HG03460 (cell line): Measurements from ENCODE around the gene YRDC.

ENCODE experiments used
- ATAC-seq: cut with Tn5 transposase; IDR thresholded peaks from one replicate; pipeline ENCODE4 v1.9.1; 2021; ENCODE audit not compliant: unreplicated experiment

Gene YRDC

DNA sequence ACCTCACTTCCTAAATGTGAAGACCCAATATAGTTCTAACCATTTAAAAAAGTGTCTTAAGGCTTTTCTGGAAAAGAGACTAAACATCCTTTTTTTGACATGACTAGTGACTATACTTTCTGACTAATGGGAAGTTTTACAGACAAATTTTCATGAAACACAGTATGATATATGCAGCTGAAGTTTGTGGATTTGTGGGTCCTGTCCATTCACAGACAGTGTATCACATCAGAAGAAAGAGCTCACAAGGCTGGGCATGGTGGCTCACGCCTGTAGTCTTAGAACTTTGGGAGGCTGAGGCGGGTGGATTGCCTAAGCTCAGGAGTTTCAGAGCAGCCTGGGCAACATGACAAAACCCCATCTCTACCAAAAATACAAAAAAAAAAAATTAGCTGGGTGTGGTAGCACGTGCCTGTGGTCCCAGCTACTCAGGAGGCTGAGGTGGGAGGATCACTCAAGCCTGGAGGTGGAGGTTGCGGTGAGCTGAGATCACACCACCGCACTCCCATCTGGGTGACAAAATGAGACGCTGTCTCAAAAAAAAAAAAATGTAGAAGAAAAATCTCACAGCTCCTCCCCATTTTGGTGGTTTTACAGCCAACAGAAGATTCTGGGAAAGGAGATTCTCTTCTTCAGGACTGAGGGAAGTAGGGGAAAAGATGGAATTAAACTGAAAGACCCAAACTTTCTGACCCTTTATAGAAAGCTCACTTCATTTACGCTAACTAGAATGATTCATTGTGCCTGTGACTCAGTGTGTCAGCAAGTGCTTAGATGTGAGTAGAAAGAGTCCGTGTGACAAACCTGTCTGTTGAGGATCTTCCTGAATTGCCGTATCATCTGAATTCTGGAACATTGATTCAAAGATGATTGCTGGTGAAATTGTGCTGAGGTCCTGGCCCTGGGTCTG is 15.2 kb upstream of the YRDC start:
- no peak for ATAC-seq

DNA sequence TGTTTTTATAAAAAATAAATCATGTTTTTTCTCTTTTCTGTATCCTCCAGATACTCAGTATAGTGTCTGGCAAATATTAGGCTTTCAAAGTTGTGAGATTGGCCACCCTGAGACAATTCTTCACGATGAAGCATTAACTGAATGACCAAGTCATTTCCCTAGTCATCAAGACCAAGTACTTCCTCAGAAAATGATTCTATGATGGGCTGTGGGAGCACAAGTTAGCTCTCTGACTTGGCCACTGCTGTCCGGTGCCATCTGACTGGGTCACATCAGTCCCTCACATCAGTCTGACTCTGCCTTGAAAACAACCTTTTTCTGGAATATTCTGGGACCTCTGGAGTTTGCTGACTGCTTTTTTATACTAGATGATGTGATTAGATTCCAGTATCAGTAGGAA is 13.5 kb upstream of the YRDC start:
- ATAC-seq = no peak

DNA sequence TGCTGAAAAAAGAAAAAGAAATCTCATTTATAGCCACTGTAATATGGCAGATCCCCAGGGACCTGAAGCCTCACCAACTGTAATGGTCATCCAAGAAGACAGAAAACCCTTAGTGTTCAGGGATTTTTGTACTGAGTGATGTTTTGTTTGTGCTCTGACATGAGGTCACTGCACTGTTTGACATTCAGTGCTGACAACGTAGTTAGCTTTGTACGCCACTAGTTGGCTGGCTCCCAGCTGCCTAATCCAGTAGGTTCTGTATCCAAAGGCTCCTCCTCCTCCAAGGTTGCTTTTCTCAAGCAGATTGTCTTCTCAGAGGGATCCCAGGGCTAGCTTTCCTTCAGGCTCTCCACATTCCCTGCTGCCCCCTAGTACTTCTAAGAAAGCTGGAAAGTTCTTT is 9.5 kb upstream of the YRDC start:
- ATAC-seq = no peak

DNA sequence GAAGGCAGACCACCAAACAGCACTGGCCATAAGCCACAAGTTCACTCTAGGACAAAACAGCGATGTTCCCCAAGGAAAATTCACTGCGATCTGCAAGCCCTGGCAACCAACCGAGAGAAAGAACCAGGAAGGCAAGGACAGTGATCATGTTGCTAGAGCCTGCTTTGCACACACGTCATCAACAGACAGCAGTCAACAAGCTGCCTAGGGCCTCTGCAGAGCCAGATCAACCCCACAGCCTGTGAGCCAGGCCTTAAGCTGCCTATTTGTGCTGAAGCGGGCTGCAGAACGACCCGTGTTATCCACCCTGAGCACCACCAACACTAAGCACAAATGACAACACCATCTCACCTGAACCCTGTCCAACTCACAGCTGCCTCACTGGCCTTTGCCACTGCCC is 6.2 kb upstream of the YRDC start:
- ATAC-seq = no peak

DNA sequence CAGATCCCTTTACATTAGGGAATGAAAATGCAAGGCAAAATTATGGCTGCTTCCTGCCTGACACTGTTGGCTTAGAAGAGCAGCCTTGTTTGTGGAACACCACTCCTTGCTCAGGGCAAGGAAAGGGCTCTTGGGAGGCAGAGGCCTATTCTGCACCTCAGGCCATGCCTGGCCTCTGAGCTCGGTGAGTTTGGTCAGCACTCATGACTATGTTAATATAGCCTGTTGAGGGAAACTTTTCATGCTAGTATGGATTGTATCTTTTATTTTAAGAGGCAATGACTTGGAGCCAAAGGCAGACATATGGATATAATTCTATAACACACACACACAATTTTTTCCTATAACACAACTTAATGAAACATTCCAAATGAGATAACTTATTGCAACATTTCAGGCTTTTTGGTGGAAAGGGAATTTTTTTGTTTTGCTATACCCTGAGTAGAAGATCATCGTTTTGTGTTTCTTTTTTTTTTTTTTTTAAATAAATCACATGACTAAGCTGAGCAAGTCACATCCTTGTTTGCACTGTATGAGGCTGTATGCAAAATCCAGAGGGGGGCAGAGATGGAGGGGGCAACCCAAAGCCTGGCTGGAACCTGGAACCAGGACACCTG is 5.6 kb upstream of the YRDC start:
- no peak for ATAC-seq

DNA sequence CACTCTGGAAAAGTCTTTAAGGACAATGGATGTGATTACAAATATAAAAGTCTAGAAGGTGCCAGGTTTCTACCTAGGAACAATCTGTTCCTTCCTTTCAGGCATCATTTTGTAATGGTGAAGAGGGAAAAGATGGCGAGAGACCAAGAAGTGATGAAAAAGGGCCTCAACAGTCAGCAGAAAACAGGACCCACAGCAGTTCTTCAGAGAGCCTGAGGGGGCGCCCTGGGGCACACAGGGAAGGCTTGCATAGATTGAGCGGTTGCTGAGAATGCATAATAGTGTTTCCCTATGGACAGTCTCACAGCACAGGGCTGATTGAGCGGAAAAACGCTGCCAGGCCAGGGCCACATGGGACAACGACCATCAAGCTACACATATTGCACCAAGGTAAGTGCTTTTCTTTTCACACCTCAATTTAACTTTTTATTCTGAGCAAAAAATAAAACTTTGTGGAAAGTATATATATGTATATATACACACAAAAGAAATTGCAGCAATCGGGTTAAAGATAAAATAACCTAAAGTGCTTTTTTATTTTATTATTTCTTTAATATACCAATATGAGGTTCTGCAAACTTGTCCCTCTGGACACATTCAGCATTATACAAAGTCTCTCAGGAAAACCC is 3.1 kb upstream of the YRDC start:
- no peak for ATAC-seq

DNA sequence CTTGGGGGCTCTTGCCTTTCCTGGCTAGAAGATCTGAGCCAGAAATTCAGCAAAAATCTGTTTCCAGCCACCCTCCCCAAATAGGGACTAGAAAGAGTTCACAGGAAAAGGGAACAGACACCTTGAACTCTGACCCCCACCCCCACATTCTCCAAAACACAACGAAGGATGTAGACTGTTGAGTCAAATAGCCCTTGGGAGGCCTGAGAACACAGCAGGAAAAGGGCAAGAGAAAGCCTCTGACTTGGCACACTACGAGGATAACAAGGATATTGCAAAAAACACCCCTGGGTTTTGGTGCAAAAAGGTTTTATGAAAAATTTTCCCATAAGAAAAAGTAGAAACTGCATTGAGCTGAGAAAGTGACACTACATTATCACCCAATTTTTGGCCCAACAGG is 1.9 kb upstream of the YRDC start:
- no peak for ATAC-seq

DNA sequence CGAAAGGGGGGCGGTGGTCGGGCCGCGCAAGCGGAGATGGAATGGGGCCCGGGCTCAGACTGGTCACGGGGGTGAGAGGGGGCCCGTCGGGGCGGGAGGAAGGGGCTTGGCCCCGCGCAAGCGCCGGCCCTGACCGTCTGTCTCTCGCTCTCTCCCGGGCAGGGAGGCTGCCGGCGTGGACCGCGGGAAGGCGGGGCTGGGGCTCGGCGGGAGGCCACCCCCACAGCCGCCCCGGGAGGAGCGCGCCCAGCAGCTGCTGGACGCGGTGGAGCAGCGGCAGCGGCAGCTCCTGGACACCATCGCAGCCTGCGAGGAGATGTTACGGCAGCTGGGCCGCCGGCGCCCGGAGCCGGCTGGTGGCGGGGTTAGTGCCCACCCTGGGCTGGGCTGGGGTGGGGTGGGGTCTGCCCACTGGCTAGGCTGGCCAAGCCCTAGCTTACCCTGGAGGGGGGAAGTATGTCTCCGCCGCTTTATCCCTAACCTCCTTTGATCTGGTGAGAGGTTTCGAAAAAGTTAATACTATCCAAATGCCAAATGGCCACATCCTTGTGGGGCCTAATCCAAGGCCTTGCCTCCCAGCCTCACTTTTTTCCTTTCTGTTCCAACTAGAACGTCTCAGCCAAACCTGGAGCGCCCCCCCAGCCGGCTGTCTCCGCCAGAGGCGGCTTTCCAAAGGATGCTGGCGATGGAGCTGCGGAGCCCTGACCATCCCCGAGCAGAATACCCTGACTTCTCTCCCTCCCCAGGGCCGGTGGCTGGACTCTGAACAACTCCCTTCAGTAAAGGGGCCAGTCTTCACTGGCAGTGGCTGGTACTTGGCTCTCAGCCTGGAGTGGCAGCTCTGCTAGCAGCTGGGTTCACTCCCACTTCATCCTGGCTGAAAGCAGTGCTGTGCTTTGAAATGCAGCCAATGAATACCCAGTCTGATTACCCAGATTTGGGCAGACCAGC is 636 bp upstream of the YRDC start:
- ATAC-seq = peak; percentile 30

DNA sequence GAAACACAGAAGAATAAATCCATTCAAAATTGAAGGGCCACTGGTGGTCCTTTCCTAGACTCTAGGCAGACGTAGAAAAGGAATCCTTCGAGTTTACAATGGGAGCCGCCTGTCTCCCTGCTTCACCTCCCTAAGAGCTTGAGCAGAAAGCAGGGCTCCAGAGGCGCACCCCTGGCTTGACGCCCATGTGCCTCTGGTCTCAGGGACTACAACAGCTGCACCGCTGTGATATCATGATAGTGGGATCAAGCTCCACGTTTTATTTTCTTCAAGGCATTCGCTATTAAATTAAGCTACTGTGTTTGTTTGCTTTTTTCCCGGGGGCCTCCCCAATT is 821 bp downstream of the YRDC start:
- no peak for ATAC-seq

DNA sequence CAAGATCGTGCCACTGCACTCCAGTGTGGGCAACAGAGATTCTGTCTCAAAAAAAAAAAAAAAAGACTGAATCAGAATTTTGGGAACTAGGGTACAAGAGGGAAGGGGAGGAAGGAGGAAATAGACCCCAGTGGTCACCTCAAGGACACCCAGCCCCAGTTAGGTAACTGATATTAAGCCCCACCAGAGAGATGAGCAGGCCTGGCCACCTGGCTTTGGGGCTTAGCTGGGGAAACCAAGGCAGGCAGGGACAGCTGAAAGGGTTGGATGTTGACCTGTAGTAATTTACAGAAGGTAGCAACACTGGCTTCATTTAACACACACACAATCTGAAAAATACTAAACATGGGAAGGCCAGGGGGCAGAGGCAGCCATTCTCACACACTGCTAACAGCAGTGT is 5.6 kb downstream of the YRDC start:
- no peak for ATAC-seq

DNA sequence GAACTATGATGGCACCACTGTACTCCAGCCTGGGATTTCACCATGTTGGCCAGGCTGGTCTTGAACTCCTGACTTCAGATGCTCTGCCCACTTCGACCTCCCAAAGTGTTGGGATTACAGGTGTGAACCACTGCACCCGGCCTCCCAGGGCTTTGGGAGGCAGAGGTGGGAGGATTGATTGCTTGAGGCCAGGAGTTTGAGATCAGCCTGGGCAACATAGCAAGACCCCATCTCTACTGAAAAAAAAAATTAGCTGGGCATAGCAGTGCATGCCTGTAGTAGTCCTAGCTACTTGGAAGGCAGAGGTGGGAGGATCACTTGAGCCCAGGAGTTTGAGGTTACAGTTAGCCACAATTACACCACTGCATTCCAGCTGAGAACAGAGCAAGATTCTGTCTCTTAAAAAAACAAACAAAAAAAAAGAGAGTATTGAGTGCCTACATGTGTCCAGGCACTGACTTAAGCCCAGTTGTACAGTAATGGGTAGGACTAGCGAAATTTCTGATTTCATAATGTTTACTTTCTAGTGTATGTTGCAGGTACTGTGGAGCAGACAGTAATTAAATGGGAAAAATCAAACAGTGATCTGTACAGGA is 10.2 kb downstream of the YRDC start:
- no peak for ATAC-seq

DNA sequence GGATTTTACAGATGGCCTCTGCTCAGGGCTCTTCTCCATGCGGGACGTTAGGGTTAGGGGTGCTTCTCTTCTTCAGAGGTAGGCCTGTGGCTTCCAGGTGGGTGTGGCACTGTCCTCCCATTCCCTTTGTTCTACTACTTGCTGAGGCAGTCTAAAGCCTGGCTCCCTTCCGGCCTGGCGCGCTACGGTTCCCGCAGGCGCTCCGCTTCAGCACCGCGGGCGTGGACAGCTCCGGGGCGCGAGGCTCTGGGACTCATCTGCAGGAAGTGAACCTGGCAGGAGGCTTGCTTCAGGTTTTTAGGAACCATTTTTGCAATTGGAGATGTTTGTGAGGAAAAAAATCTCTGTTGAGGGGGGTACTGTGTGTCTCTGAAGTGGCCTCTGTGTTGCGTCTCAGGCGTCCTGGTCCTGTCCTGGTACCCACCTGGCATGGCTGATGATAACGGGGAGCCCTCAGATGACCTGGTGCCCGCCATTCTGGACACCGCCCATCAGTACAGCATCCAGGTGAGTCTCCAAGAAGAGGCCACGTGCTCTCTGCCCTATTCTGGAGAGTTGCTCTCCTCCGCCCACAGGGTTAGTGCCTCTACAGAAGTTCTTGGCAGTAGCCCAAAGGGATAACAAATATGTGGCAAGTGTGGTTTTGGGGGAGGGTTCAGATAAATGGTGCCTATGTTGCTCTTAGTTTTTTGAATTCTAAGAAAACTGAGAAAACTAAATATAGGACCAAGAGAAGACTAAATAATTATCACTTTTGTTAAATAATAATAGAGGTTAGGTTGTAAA is 12.5 kb downstream of the YRDC start:
- ATAC-seq = no peak

DNA sequence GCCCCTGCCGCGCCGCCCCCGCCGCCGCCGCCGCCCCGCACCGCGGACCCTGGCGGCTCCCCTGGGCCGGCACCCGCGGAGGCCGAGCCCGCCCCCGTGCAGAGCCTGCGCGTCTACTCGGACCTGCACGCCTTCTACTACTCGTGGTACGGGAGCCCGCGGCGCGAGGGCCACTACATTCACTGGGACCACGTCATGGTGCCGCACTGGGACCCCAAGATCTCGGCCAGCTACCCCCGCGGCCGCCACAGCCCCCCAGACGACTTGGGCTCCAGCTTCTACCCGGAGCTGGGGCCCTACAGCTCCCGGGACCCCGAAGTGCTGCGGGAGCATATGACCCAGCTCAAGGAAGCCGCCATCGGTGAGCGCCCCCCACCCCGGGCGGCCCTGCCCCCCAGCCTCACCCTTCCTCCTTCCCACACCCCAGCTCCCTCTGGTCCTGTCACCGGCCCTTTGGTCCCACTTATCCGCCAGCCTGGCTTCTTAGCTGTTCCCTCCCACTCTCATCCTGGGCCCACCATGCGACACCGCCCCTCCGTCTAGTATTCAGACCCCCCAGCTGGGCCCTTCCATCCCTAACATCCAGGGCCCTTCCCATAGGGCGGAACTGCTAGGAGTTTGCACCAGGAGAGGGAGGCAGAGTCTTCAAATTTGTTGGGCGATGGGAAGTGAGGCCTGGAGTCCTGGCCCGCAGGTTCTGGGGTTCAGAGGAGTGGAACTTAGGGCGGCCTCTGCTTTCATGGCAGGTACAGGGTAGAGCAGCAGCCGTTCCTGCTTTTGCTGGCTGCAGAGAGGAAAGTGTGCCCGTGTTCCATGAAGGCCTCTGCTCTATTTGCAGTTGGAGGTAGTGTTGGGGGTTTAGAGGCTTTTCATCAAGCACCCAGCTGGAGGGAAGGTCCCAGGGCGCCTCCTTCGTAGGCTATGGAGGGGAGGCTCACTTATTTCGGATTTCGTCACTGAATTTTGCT is 13.4 kb downstream of the YRDC start:
- no peak for ATAC-seq

DNA sequence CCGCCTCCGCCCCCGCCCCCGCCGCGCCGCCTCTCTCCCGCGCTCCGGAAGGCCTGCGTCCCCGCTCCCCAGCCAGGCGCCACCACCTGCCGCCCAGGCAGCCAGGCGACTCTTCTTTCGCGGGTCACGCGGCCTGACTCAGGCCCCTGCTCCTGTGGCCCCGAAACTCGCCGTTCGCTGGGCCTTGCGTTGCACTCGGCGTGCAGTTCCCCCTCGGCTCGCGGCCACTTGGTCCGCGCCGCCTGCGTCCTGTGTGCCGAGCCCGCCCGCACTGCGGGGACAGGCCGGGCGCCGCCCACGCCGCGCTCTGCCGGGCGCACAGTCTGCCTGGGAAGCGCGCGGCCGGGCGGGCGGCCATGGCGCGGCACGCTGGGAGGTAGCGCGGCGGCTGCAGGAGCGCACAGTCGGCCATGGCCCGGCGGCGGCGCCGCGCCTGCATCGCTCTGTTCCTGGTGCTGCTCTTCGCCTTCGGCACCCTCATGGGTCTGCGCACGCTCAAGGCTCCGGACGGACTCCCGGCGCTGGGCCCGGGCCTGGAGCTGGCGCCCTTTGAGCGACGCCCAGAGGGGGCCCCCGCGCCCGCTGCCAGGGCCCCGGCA is 14.1 kb downstream of the YRDC start, which contains the start of gene MANEAL:
TSS of gene MANEAL (plus strand) at position 75 of the 599 bp plus-strand sequence. CDS start at position 411, 336 bp downstream.
- ATAC-seq = no peak

DNA sequence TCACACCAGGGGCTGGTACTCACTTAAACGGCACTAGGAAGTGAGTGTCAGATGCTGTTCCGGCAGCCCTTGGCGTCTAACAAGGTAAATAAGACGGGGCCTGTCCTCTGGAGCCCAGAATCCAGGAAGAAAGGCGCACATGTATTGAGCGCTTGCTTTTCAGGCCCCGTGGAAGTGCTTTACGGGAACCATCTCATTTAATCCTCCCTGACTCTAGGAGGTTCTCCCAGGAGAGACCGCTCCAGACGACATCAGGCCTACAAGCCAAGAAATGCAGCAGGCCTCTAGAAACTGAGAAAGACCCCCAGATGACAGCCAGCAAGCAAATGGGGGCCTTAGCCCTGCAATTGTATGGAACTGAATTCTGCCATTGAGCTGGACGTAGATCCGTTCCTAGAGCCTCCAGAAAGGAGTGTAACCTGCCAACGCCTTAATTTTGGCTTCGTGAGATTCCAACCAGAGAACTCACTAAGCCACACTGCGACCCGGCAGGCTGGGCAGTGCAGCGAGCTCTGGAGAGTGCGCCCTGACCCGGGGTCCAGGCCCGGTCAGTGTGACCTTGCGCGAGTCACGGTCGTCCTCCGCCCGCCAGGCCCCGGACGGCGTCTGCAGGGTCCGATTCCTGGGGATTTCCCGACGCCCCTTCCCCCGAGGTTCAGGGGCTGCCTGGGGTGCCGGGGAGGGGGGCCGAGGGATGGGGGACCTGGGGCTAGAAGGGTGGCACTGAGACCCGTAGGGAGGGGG is 14.9 kb downstream of the YRDC start:
- no peak for ATAC-seq

DNA sequence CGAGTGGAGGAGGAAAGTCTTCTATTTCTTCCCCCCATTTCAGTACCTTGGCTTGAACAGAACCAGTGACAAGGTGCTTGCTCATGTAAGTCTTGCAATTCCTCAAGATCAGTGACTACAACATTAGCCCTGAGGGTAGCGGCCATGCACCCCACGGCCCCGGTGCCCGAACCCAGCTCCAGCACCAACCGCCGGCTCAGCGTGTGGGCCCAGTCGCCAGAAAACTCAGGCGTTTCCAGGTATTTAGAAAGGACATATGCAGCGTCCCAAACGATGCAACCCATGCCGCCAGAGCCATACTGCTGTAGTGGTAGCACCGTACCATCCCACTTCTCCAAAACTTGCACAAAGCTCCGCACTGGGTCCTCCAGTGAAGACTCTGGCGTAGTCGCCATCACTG is 25.5 kb downstream of the YRDC start:
- ATAC-seq = no peak

DNA sequence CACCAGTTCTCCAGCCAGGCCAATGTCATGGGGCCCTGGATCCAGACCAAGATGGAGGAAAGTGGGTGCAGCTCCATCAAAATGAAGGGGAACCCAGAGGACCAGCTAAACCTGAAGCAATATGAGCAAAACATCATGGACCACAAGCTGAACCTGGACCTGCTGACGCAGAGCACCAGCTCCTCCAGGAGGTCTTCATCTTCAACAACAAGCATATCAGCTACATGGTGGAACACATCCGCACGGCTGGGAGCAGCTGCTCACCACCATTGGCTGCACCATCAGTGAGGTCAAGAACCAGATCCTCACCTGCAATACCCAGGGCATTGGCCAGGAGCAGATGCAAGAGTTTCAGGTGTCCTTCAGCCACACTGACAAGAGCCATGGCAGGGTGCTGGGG is 29.4 kb downstream of the YRDC start:
- ATAC-seq = no peak
